Liver (tissue), 9 donors: ENCODE measurements around the gene KDM4D. TPM values are rescaled to one million over a fixed set of nuclear protein-coding genes. Genes with fewer than 3 reads are reported as not detected.

Experiments
- DNase-seq: peaks from one replicate; pipeline ENCODE4 v3.0.0-alpha.2; 2017; ENCODE audit warnings: low spot score
- H3K27ac ChIP-seq, 2 donors: one replicate each; pipeline ENCODE4 v1.7.0; 2013; ENCODE audit warnings: inconsistent platforms in 2 of 2, low read length in 2 of 2, control low read depth in 1 of 2, low read depth in 1 of 2, mild to moderate bottlenecking in 1 of 2
- H3K27me3 ChIP-seq, 4 donors: one replicate each; pipeline versions ENCODE4 v1.6.1 to v1.7.0; 2013; ENCODE audit warnings: low read length in 3 of 4, inconsistent platforms in 1 of 4, mild to moderate bottlenecking in 1 of 4, moderate library complexity in 1 of 4; ENCODE audit not compliant: control insufficient read depth in 4 of 4, insufficient read depth in 4 of 4
- H3K36me3 ChIP-seq, 4 donors: one replicate each; pipeline versions ENCODE4 v1.6.1 to v1.7.0; 2013; ENCODE audit warnings: low read length in 3 of 4, mild to moderate bottlenecking in 3 of 4, low read depth in 1 of 4, moderate library complexity in 1 of 4; ENCODE audit not compliant: control insufficient read depth in 4 of 4, insufficient read depth in 3 of 4
- H3K4me1 ChIP-seq, 4 donors: one replicate each; pipeline versions ENCODE4 v1.6.1 to v1.7.0; 2013; ENCODE audit warnings: low read length in 3 of 4, mild to moderate bottlenecking in 3 of 4, moderate library complexity in 1 of 4; ENCODE audit not compliant: control insufficient read depth in 4 of 4, insufficient read depth in 4 of 4
- H3K4me3 ChIP-seq, 3 donors: one replicate each; pipeline versions ENCODE4 v1.6.1 to v1.7.0; 2013; ENCODE audit warnings: low read length in 3 of 3, control low read depth in 1 of 3, low read depth in 1 of 3, mild to moderate bottlenecking in 1 of 3
- H3K9ac ChIP-seq, 2 donors: one replicate each; pipeline ENCODE4 v1.7.0; 2013; ENCODE audit warnings: low read length in 2 of 2, mild to moderate bottlenecking in 2 of 2, moderate library complexity in 2 of 2, control low read depth in 1 of 2, low read depth in 1 of 2
- H3K9me3 ChIP-seq, 4 donors: one replicate each; pipeline versions ENCODE4 v1.6.1 to v1.7.0; 2013; ENCODE audit warnings: low read length in 3 of 4; ENCODE audit not compliant: control insufficient read depth in 4 of 4
- ATF3 ChIP-seq: IDR thresholded peaks from 2 replicates; pipeline ENCODE4 v1.6.1; 2016; ENCODE audit warnings: antibody characterized with exemption
- EGR1 ChIP-seq, 2 donors: IDR thresholded peaks; 2 replicates each; pipeline ENCODE4 v1.6.1; 2016 to 2018; ENCODE audit warnings: antibody characterized with exemption in 2 of 2, low read depth in 2 of 2
- FOXA1 ChIP-seq: IDR thresholded peaks from 2 replicates; pipeline ENCODE4 v1.6.1; 2016; ENCODE audit warnings: antibody characterized with exemption
- FOXA2 ChIP-seq: IDR thresholded peaks from 2 replicates; pipeline ENCODE4 v1.6.1; 2016; ENCODE audit warnings: antibody characterized with exemption
- GABPA ChIP-seq, 2 donors: IDR thresholded peaks in 1 of 2; conservative IDR thresholded peaks in 1 of 2; 2 replicates each; pipeline ENCODE4 v1.6.1; 2016; ENCODE audit warnings: antibody characterized with exemption in 2 of 2, mild to moderate bottlenecking in 1 of 2, moderate library complexity in 1 of 2
- HNF4A ChIP-seq, 2 donors: conservative IDR thresholded peaks; 2 replicates each; pipeline ENCODE4 v1.6.1; 2016; ENCODE audit warnings: antibody characterized with exemption in 2 of 2, mild to moderate bottlenecking in 2 of 2
- HNF4G ChIP-seq: IDR thresholded peaks from 2 replicates; pipeline ENCODE4 v1.6.1; 2016; ENCODE audit warnings: antibody characterized with exemption
- JUND ChIP-seq, 2 donors: IDR thresholded peaks; 2 replicates each; pipeline ENCODE4 v1.6.1; 2016; ENCODE audit warnings: antibody characterized with exemption in 2 of 2
- MAX ChIP-seq: IDR thresholded peaks from 2 replicates; pipeline ENCODE4 v1.6.1; 2016; ENCODE audit warnings: antibody characterized with exemption
- NR2F2 ChIP-seq: IDR thresholded peaks from 2 replicates; pipeline ENCODE4 v1.6.1; 2016; ENCODE audit warnings: antibody characterized with exemption
- RAD21 ChIP-seq, 2 donors: IDR thresholded peaks; 2 replicates each; pipeline ENCODE4 v1.6.1; 2016; ENCODE audit warnings: antibody characterized with exemption in 2 of 2, mild to moderate bottlenecking in 2 of 2
- REST ChIP-seq: IDR thresholded peaks from 2 replicates; pipeline ENCODE4 v1.6.1; 2016; ENCODE audit warnings: antibody characterized with exemption, mild to moderate bottlenecking
- RXRA ChIP-seq, 2 donors: IDR thresholded peaks; 2 replicates each; pipeline ENCODE4 v1.6.1; 2017 to 2018; ENCODE audit warnings: antibody characterized with exemption in 2 of 2, mild to moderate bottlenecking in 1 of 2
- SP1 ChIP-seq: IDR thresholded peaks from 2 replicates; pipeline ENCODE4 v1.6.1; 2018; ENCODE audit warnings: antibody characterized with exemption, mild to moderate bottlenecking
- ZBTB33 ChIP-seq: IDR thresholded peaks from 2 replicates; pipeline ENCODE4 v1.6.1; 2016; ENCODE audit warnings: antibody characterized with exemption
- WGBS: extraction: QIAGEN DNeasy Blood & Tissue Kit; methylation state at CpG from one replicate; pipeline ENCODE4 v1.1.7; 2013; 5-methylcytosine and 5-hydroxymethylcytosine counted together
- polyA plus RNA-seq, 2 donors: library from polyadenylated mRNA; stranded (reverse) in 1 of 2; unstranded in 1 of 2; fragments of 200-250 nt in 1 of 2; fragments of >200 nt in 1 of 2; fragmentation: Nextera tagmentation in 1 of 2; extraction: Ambion mirVana in 1 of 2; gene quantifications; one replicate each; pipeline versions ENCODE4 v1.2.1 to v1.2.3, GENCODE V29; 2013 to 2015
- total RNA-seq, 2 donors: library from RNA; depleted of rRNA; stranded (reverse); fragments of >200 nt; gene quantifications; one replicate each; pipeline ENCODE4 v1.2.3, GENCODE V29; 2014
- donor health status: healthy.
- donor health status: healthy.
- donor health status: healthy.
- donor health status: healthy.
- donor health status: healthy.

Gene KDM4D
- total and polyA plus RNA-seq, 4 donors = 0.11 to 0.23 (median 0.17) TPM

- no peaks in the 10 kb centered on the region for H3K4me1 ChIP-seq
- H3K4me3 ChIP-seq = no peak overlapping the region
- no peak for DNase-seq
- no peak overlapping the region for H3K9ac ChIP-seq
- no peak overlapping the region for H3K27ac ChIP-seq
- H3K36me3 ChIP-seq = no peaks in the 10 kb centered on the region
- peaks cover 0 to 6% (median 2%) of the 10 kb centered on the region in 4 donors for H3K27me3 ChIP-seq
- H3K9me3 ChIP-seq = peaks cover 0 to 8% (median 1%) of the 10 kb centered on the region in 4 donors
- TF ChIP-seq REST (no peak), ZBTB33 (no peak), RAD21 (IDR thresholded peaks at IDR 0.05) (no peak), EGR1 (IDR thresholded peaks at IDR 0.05; ENCODE audit: low read depth in 2 of 2) (no peak), JUND (IDR thresholded peaks at IDR 0.05) (no peak), FOXA2 (no peak), SP1 (no peak), MAX (no peak), FOXA1 (no peak), HNF4A (conservative IDR thresholded peaks at IDR 0.05) (no peak), HNF4G (no peak), NR2F2 (no peak)
Observed at GRCh38 chr11:95011376-95011775, 37.9 kb downstream of the KDM4D start.

- H3K4me1 ChIP-seq = no peaks in the 10 kb centered on the region
Observed at GRCh38 chr11:95014184-95014821, 40.8 kb downstream of the KDM4D start.

More at GRCh38 chr11:95014184-95014821, 40.8 kb downstream of the KDM4D start:
- Histone ChIP-seq H3K9me3 (no peaks in the 10 kb centered on the region), H3K36me3 (no peaks in the 10 kb centered on the region), H3K27ac (no peak overlapping the region), H3K9ac (no peak overlapping the region), H3K4me3 (no peak overlapping the region), H3K27me3 (peaks cover 0 to 6% (median 2%) of the 10 kb centered on the region in 4 donors)
- WGBS = 86% methylated on average over 12 of the region's 12 CpGs
- TF ChIP-seq GABPA (IDR thresholded peaks at IDR 0.05 in 1 of 2, conservative IDR thresholded peaks at IDR 0.05 in 1 of 2) (no peak), FOXA2 (no peak), HNF4G (no peak), RXRA (IDR thresholded peaks at IDR 0.05) (no peak), FOXA1 (no peak), ATF3 (no peak), JUND (IDR thresholded peaks at IDR 0.05) (no peak), MAX (no peak), NR2F2 (no peak), REST (no peak), ZBTB33 (no peak)
- DNase-seq = no peak
